Smooth muscle cell (in vitro differentiated cells): ENCODE measurements around the gene KCNMA1. TPM values are rescaled to one million over a fixed set of nuclear protein-coding genes. Genes with fewer than 3 reads are reported as not detected.

Experiments used
- DNase-seq: peaks from one replicate; lab custom pipeline; 2025; ENCODE audit not compliant: unreplicated experiment; lab: John Stamatoyannopoulos, UW
- H2AFZ ChIP-seq: fragments of 200-600 bp; sonication (generic); 2 replicates; pipeline ENCODE4 v1.6.0; 2016; ENCODE audit warnings: antibody characterized with exemption, low read depth, mild to moderate bottlenecking
- H3F3A ChIP-seq: fragments of 200-600 bp; sonication (generic); 2 replicates; pipeline ENCODE4 v1.6.0; 2017; ENCODE audit warnings: antibody characterized with exemption, low read depth
- H3K27ac ChIP-seq: fragments of 200-600 bp; sonication (generic); 2 replicates; pipeline ENCODE4 v1.5.1; 2016; ENCODE audit warnings: low read depth, mild to moderate bottlenecking
- H3K27me3 ChIP-seq: fragments of 200-600 bp; sonication (generic); 2 replicates; pipeline ENCODE4 v1.6.1; 2016; ENCODE audit warnings: low read depth, mild to moderate bottlenecking
- H3K36me3 ChIP-seq: fragments of 200-600 bp; sonication (generic); 2 replicates; pipeline ENCODE4 v1.5.1; 2016; ENCODE audit warnings: low read depth
- H3K4me1 ChIP-seq: fragments of 200-600 bp; sonication (generic); 2 replicates; pipeline ENCODE4 v1.5.1; 2016; ENCODE audit warnings: low read depth
- H3K4me2 ChIP-seq: fragments of 200-600 bp; sonication (generic); 2 replicates; pipeline ENCODE4 v1.6.0; 2016; ENCODE audit warnings: mild to moderate bottlenecking
- H3K4me3 ChIP-seq: fragments of 200-600 bp; sonication (generic); 2 replicates; pipeline ENCODE4 v1.5.1; 2016; ENCODE audit warnings: mild to moderate bottlenecking
- H3K79me2 ChIP-seq: fragments of 200-600 bp; sonication (generic); 2 replicates; pipeline ENCODE4 v1.6.0; 2016; ENCODE audit warnings: low read depth, mild to moderate bottlenecking
- H3K9ac ChIP-seq: fragments of 200-600 bp; sonication (generic); 2 replicates; pipeline ENCODE4 v1.6.0; 2016; ENCODE audit warnings: low read depth
- H3K9me3 ChIP-seq: fragments of 200-600 bp; sonication (generic); replicated peaks from 2 replicates; pipeline ENCODE4 v1.5.1; 2016; ENCODE audit warnings: low read depth
- H4K20me1 ChIP-seq: fragments of 200-600 bp; sonication (generic); 2 replicates; pipeline ENCODE4 v1.6.0; 2016; ENCODE audit warnings: low read depth
- CTCF ChIP-seq: fragments of 200-600 bp; sonication (generic); IDR thresholded peaks from 2 replicates; pipeline ENCODE4 v1.5.1; 2017; ENCODE audit warnings: borderline replicate concordance, mild to moderate bottlenecking, antibody characterized with exemption; ENCODE audit not compliant: insufficient read depth, poor library complexity, severe bottlenecking
- WGBS: methylation state at CpG from one replicate; pipeline ENCODE4 v1.1.7; 2016; ENCODE audit warnings: low lambda C conversion rate; 5-methylcytosine and 5-hydroxymethylcytosine counted together
- polyA plus RNA-seq: library from polyadenylated mRNA; unstranded; fragments of >200 nt; fragmentation: Nextera tagmentation; extraction: Ambion mirVana; gene quantifications from 2 replicates; pipeline ENCODE4 v1.2.1, GENCODE V29; 2016
- total RNA-seq: library from RNA; depleted of rRNA; stranded (reverse); fragments of >200 nt; gene quantifications from 2 replicates; pipeline ENCODE4 v1.2.3, GENCODE V29; 2014

KCNMA1 gene
- total and polyA plus RNA-seq, 2 experiments from 2014 or later = 9.1 to 23.4 TPM

- Histone ChIP-seq H3K9me3 (no peaks in the 10 kb centered on the region), H3K79me2 (no peaks in the 10 kb centered on the region), H3K27me3 (no peaks in the 10 kb centered on the region), H3K36me3 (no peaks in the 10 kb centered on the region), H3K4me1 (no peaks in the 10 kb centered on the region), H3K4me3 (no peak overlapping the region), H3K9ac (no peak overlapping the region), H2AFZ (no peak overlapping the region), H4K20me1 (no peaks in the 10 kb centered on the region), H3F3A (no peaks in the 10 kb centered on the region), H3K4me2 (no peak overlapping the region), H3K27ac (no peak overlapping the region)
- WGBS = 85% methylated on average over 5 of the region's 5 CpGs
- no peak for TF ChIP-seq CTCF
- no peak for DNase-seq
Observed at GRCh38 chr10:76905251-76905650, 732.4 kb downstream of the KCNMA1 start.

- Histone ChIP-seq H3K9me3 (no peaks in the 10 kb centered on the region), H3K27ac (no peak overlapping the region), H4K20me1 (no peaks in the 10 kb centered on the region), H3K4me3 (no peak overlapping the region), H3K4me2 (no peak overlapping the region), H2AFZ (no peak overlapping the region), H3K36me3 (no peaks in the 10 kb centered on the region), H3K27me3 (no peaks in the 10 kb centered on the region), H3K9ac (no peak overlapping the region), H3F3A (no peaks in the 10 kb centered on the region), H3K79me2 (no peaks in the 10 kb centered on the region), H3K4me1 (no peaks in the 10 kb centered on the region)
- 71% methylated on average over 7 of the region's 7 CpGs for WGBS
- DNase-seq = no peak
- TF ChIP-seq CTCF = no peak
Observed at GRCh38 chr10:76903387-76903945, 734.1 kb downstream of the KCNMA1 start.

GRCh38 chr10:76902949-76903348, 734.7 kb downstream of the KCNMA1 start:
- no peak overlapping the region for H3K27ac ChIP-seq
- no peaks in the 10 kb centered on the region for H3K27me3 ChIP-seq
- no peak overlapping the region for H3K9ac ChIP-seq
- H3K36me3 ChIP-seq = no peaks in the 10 kb centered on the region
- WGBS = 31% methylated on average over 10 of the region's 10 CpGs
- no peak overlapping the region for H3K4me2 ChIP-seq
- peak; percentile 5 for DNase-seq
- no peaks in the 10 kb centered on the region for H4K20me1 ChIP-seq
- H2AFZ ChIP-seq = no peak overlapping the region
- no peaks in the 10 kb centered on the region for H3F3A ChIP-seq
- no peak overlapping the region for H3K4me3 ChIP-seq
- peak; percentile 31 for TF ChIP-seq CTCF
- H3K79me2 ChIP-seq = no peaks in the 10 kb centered on the region
- H3K9me3 ChIP-seq = no peaks in the 10 kb centered on the region
- no peaks in the 10 kb centered on the region for H3K4me1 ChIP-seq

GRCh38 chr10:76901701-76902100, 735.9 kb downstream of the KCNMA1 start:
- H3K27ac ChIP-seq = no peak overlapping the region
- no peak overlapping the region for H2AFZ ChIP-seq
- H3K27me3 ChIP-seq = no peaks in the 10 kb centered on the region
- no peaks in the 10 kb centered on the region for H3F3A ChIP-seq
- no peaks in the 10 kb centered on the region for H3K4me1 ChIP-seq
- no peaks in the 10 kb centered on the region for H3K9me3 ChIP-seq
- H3K4me3 ChIP-seq = no peak overlapping the region
- H4K20me1 ChIP-seq = no peaks in the 10 kb centered on the region
- DNase-seq = no peak
- H3K36me3 ChIP-seq = no peaks in the 10 kb centered on the region
- H3K9ac ChIP-seq = no peak overlapping the region
- no peak overlapping the region for H3K4me2 ChIP-seq
- 94% methylated on average over 3 of the region's 3 CpGs for WGBS
- H3K79me2 ChIP-seq = no peaks in the 10 kb centered on the region
- no peak for TF ChIP-seq CTCF
